GM12878 (cell line): Measurements from ENCODE around the gene MCM8. TPM values are rescaled to one million over a fixed set of nuclear protein-coding genes. Genes with fewer than 3 reads are reported as not detected.

Experiments used
- ATAC-seq: fragments of 200-7000 bp; cut with Tn5 transposase; 3 replicates; pipeline ENCODE4 v1.9.1; 2020; ENCODE audit warnings: mild to moderate bottlenecking, moderate library complexity
- BruUV-seq: library from RNA; stranded (reverse); fragments of 400-500 nt; replicated peaks from 2 replicates; lab custom pipeline; 2021; lab: Mats Ljungman, UMichigan
- CTCF ChIA-PET: fragments of 300-600 bp; sonication (Branson Sonifier 250); formaldehyde crosslinking; extraction: SDS; loops from one replicate; lab custom pipeline; 2021; ENCODE audit warnings: inconsistent platforms; lab: Yijun Ruan, JAX
- POLR2A ChIA-PET: fragments of 350-600 bp; formaldehyde crosslinking; extraction: SDS; loops from one replicate; lab custom pipeline; 2021; ENCODE audit warnings: inconsistent platforms; lab: Charles Lee
- RAD21 ChIA-PET: fragments of 300-600 bp; sonication (Branson Sonifier 250); formaldehyde crosslinking; loops from one replicate; lab custom pipeline; 2023; ENCODE audit warnings: antibody characterized with exemption; ENCODE audit not compliant: unreplicated experiment; lab: Charles Lee
- SMC1A ChIA-PET: fragments of 300-600 bp; sonication (Branson Sonifier 250); formaldehyde crosslinking; loops from one replicate; lab custom pipeline; 2023; ENCODE audit not compliant: unreplicated experiment, uncharacterized antibody; lab: Charles Lee
- DNase-seq: peaks from one replicate; pipeline ENCODE4 v3.0.0-alpha.2; 2011; ENCODE audit warnings: low read depth, low spot score
- FAIRE-seq: peaks from 3 replicates; lab custom pipeline; 2011; peaks lifted over from hg19 to GRCh38; lab: Jason Lieb, UNC
- H2AFZ ChIP-seq: 2 replicates; pipeline ENCODE4 v1.6.0; 2011; ENCODE audit warnings: low read depth, low read length, control low read depth; ENCODE audit not compliant: control insufficient read depth
- H3K27ac ChIP-seq: 2 replicates; pipeline ENCODE4 v1.5.1; 2011; ENCODE audit warnings: control low read depth; ENCODE audit not compliant: control insufficient read depth, insufficient read depth
- H3K27me3 ChIP-seq, 2 experiments: replicated peaks in 1 of 2; 2 replicates each; pipeline versions ENCODE4 v1.6.0 to v1.6.1; 2011; ENCODE audit warnings: low read length in 1 of 2; ENCODE audit not compliant: control insufficient read depth in 2 of 2, insufficient read depth in 2 of 2
- H3K36me3 ChIP-seq, 2 experiments: 2 replicates each; pipeline ENCODE4 v1.5.1; 2011; ENCODE audit warnings: low read length in 1 of 2; ENCODE audit not compliant: control insufficient read depth in 2 of 2, insufficient read depth in 2 of 2
- H3K4me1 ChIP-seq: 2 replicates; pipeline ENCODE4 v1.6.1; 2011; ENCODE audit warnings: mild to moderate bottlenecking, low read length, moderate library complexity, mixed read lengths; ENCODE audit not compliant: control insufficient read depth, insufficient read depth
- H3K4me2 ChIP-seq: 2 replicates; pipeline ENCODE4 v1.6.0; 2011; ENCODE audit warnings: control low read depth; ENCODE audit not compliant: control insufficient read depth, insufficient read depth
- H3K4me3 ChIP-seq: fragments of 200-600 bp; sonication (generic); 2 replicates; pipeline ENCODE4 v1.5.1; 2016
- H3K79me2 ChIP-seq: 2 replicates; pipeline ENCODE4 v1.6.0; 2011; ENCODE audit warnings: low read length; ENCODE audit not compliant: control insufficient read depth, insufficient read depth
- H3K9ac ChIP-seq: 2 replicates; pipeline ENCODE4 v1.8.0; 2011; ENCODE audit warnings: low read length, control low read depth, mixed read lengths; ENCODE audit not compliant: control insufficient read depth, insufficient read depth
- H3K9me3 ChIP-seq: replicated peaks from 3 replicates; pipeline ENCODE4 v1.5.1; 2011; ENCODE audit warnings: mild to moderate bottlenecking, low read length; ENCODE audit not compliant: control insufficient read depth, insufficient read depth
- H4K20me1 ChIP-seq: 2 replicates; pipeline ENCODE4 v1.6.0; 2011; ENCODE audit not compliant: control insufficient read depth, insufficient read depth
- ASH2L ChIP-seq: fragments of 300-600, 200-600 bp; sonication (generic); IDR thresholded peaks from 2 replicates; pipeline ENCODE4 v1.6.1; 2017; ENCODE audit warnings: low read depth, mild to moderate bottlenecking, borderline replicate concordance
- BACH1 ChIP-seq: fragments of 450-650 bp; IDR thresholded peaks from 2 replicates; pipeline ENCODE4 v1.6.1; 2017; ENCODE audit warnings: mild to moderate bottlenecking, borderline replicate concordance
- CBFB ChIP-seq: IDR thresholded peaks from 2 replicates; pipeline ENCODE4 v1.6.1; 2016; ENCODE audit warnings: antibody characterized with exemption, low read depth
- CBX5 ChIP-seq: sonication (generic); IDR thresholded peaks from 2 replicates; pipeline ENCODE4 v1.6.1; 2016; ENCODE audit warnings: low read depth, moderate library complexity, mild to moderate bottlenecking, inconsistent platforms
- IRF5 ChIP-seq: fragments of 450-650 bp; IDR thresholded peaks from 2 replicates; pipeline ENCODE4 v1.6.1; 2017; ENCODE audit warnings: borderline replicate concordance
- NFIC ChIP-seq: IDR thresholded peaks from 2 replicates; pipeline ENCODE4 v1.6.1; 2012; ENCODE audit warnings: low read depth, mild to moderate bottlenecking, inconsistent platforms, low read length, moderate library complexity
- NFYA ChIP-seq: IDR thresholded peaks from 2 replicates; pipeline ENCODE4 v1.6.1; 2011; ENCODE audit warnings: low read depth, mild to moderate bottlenecking, low read length, improper control_type of control experiment, borderline replicate concordance
- POLR2AphosphoS5 ChIP-seq: IDR thresholded peaks from 2 replicates; pipeline ENCODE4 v1.6.1; 2011; ENCODE audit warnings: mild to moderate bottlenecking, low read length, inconsistent platforms
- POU2F2 ChIP-seq: IDR thresholded peaks from 3 replicates; pipeline ENCODE4 v1.6.1; 2011; ENCODE audit warnings: low read depth, mild to moderate bottlenecking, low read length, borderline replicate concordance
- RAD51 ChIP-seq: fragments of 450-650 bp; IDR thresholded peaks from 2 replicates; pipeline ENCODE4 v1.6.1; 2016; ENCODE audit warnings: moderate library complexity, mild to moderate bottlenecking, inconsistent platforms
- SIX5 ChIP-seq: IDR thresholded peaks from 2 replicates; pipeline ENCODE4 v1.6.1; 2011; ENCODE audit warnings: mild to moderate bottlenecking, low read depth, low read length, moderate library complexity; ENCODE audit not compliant: severe bottlenecking
- TCF3 ChIP-seq: IDR thresholded peaks from 2 replicates; pipeline ENCODE4 v1.6.1; 2012; ENCODE audit warnings: low read depth, mild to moderate bottlenecking, low read length, borderline replicate concordance; ENCODE audit not compliant: insufficient read depth
- YY1 ChIP-seq: IDR thresholded peaks from 2 replicates; pipeline ENCODE4 v1.6.1; 2011; ENCODE audit warnings: low read depth, mild to moderate bottlenecking, low read length
- ZNF207 ChIP-seq: fragments of 450-650 bp; IDR thresholded peaks from 2 replicates; pipeline ENCODE4 v1.6.1; 2014; ENCODE audit warnings: antibody characterized with exemption, mild to moderate bottlenecking, borderline replicate concordance
- ZNF24 ChIP-seq: fragments of 450-650 bp; IDR thresholded peaks from 2 replicates; pipeline ENCODE4 v1.6.1; 2017; ENCODE audit warnings: antibody characterized with exemption, mild to moderate bottlenecking
- WGBS: methylation state at CpG from one replicate; pipeline ENCODE4 v1.1.6; 2016; ENCODE audit warnings: low lambda C conversion rate; ENCODE audit not compliant: insufficient replicate concordance, insufficient coverage; ENCODE audit errors: missing lambda C conversion rate; 5-methylcytosine and 5-hydroxymethylcytosine counted together
- in situ Hi-C: fragments of 300-500 bp; cut with MboI; formaldehyde crosslinking; loops from 9 replicates; pipeline ENCODE4 v1.14.3; 2018; ENCODE audit warnings: mixed read lengths
- intact Hi-C: fragments of 100-400 bp; cut with micrococcal nuclease; formaldehyde crosslinking; loops from one replicate; pipeline ENCODE4 v1.14.2; 2022; ENCODE audit not compliant: unreplicated experiment
- polyA plus RNA-seq, 11 experiments: library from polyadenylated mRNA; depleted of rRNA in 4 of 11; unstranded in 6 of 11; stranded (reverse) in 5 of 11; fragments of >200 nt; fragmentation: Nextera tagmentation in 4 of 11; fragmentation: Illumina TruSeq in 1 of 11; extraction: Ambion mirVana in 4 of 11; extraction: Trizol in 1 of 11; gene quantifications; 1 replicate in 1 of 11; 2 replicates in 10 of 11; pipeline versions ENCODE4 v1.2.1 to v1.2.3, GENCODE V29; 2011 to 2016; ENCODE audit warnings: inconsistent platforms in 2 of 11, missing spikeins in 2 of 11, low read depth in 1 of 11
- total RNA-seq, 4 experiments: library from RNA; depleted of rRNA in 3 of 4; stranded (reverse); fragments of >200 nt in 3 of 4; fragmentation: Illumina TruSeq in 1 of 4; extraction: Trizol in 1 of 4; gene quantifications; 2 replicates each; pipeline versions ENCODE4 v1.2.1 to v1.2.3, GENCODE V29; 2013 to 2021
- TF ChIP-seq, protein P1 (sequence below): fragments of 450-650 bp; IDR thresholded peaks from 2 replicates; pipeline ENCODE4 v1.6.1; 2018; ENCODE audit warnings: mild to moderate bottlenecking, low read depth, moderate library complexity; ENCODE audit not compliant: partially characterized antibody

Gene MCM8
- total and polyA plus RNA-seq, 10 of the 15 experiments (the other 5 are each of a cell fraction or from before 2014, with no cell fraction given): 3.2 to 28.2 (median 16.0) TPM

DNA sequence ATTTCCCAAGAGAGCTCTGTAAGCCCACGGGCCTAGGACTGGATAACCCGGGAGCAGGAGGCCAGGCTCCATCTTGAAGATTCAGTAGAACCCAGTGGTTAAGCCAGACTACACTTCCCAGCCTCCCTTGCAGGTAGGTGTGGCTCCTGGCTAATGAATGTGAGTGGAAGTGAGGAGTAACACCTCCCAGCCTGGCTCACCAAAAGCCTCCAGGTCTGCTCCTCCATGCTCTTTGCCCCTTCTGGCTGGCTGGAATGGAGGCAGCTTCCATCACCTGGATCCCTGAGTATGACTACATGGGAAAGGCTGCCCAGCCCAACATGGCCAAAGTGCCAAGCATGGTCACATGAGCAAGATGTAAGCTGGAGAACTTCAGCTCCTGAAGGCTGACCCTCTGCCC, 93.7 kb downstream of the MCM8 start:
- no peak for TF ChIP-seq CBFB
- TF ChIP-seq YY1: 0 out of 2 replicates have a peak, but pooled peaks have one; percentile 17
- no peak for TF ChIP-seq ZNF24
- no peak for TF ChIP-seq RAD51
- no peak for TF ChIP-seq CBX5
- no peak for TF ChIP-seq ASH2L
- peak; percentile 20 for TF ChIP-seq SIX5
- DNase-seq (no peak), ATAC-seq (peak; percentile 48; the same call in 2 of the 3 replicates), FAIRE-seq (no peak)
- no peak overlapping the region for H3K4me2 ChIP-seq
- BruUV-seq: no TSS peak
- H3K27me3 ChIP-seq: no peaks in the 10 kb centered on the region
- H3K36me3 ChIP-seq: peaks cover 6 to 7% of the 10 kb centered on the region in 2 experiments
- H3K4me3 ChIP-seq: no peak overlapping the region
- H3K4me1 ChIP-seq: no peaks in the 10 kb centered on the region
- SMC1A ChIA-PET: no interaction called here
- POLR2A ChIA-PET: interaction anchor here (0.6 kb wide), 1 partner anchor 21 kb away, joined by 5 read pairs; no protein-coding TSS in a partner anchor
- H2AFZ ChIP-seq: no peak overlapping the region
- H3K79me2 ChIP-seq: no peaks in the 10 kb centered on the region
- WGBS: 96% methylated on average over 2 of the region's 2 CpGs
- no peaks in the 10 kb centered on the region for H3K9me3 ChIP-seq
- intact Hi-C loops: no loop called here
- RAD21 ChIA-PET: no interaction called here
- CTCF ChIA-PET: interaction anchor here (1.4 kb wide), 1 partner anchor 514 kb away, joined by 3 read pairs; no protein-coding TSS in a partner anchor
- in situ Hi-C loops: no loop called here
- H3K27ac ChIP-seq: no peak overlapping the region
- no peaks in the 10 kb centered on the region for H4K20me1 ChIP-seq
- no peak overlapping the region for H3K9ac ChIP-seq

GRCh38 chr20:6045566-6045965, 95.1 kb downstream of the MCM8 start:
- Histone ChIP-seq H3K36me3 (peaks cover 3 to 5% of the 10 kb centered on the region in 2 experiments), H3K27ac (no peak overlapping the region), H3K9me3 (no peaks in the 10 kb centered on the region), H3K27me3 (no peaks in the 10 kb centered on the region), H3K9ac (no peak overlapping the region), H3K79me2 (no peaks in the 10 kb centered on the region), H4K20me1 (no peaks in the 10 kb centered on the region), H3K4me2 (no peak overlapping the region), H3K4me1 (no peaks in the 10 kb centered on the region), H3K4me3 (no peak overlapping the region), H2AFZ (no peak overlapping the region)
- in situ Hi-C loops (no loop called here), intact Hi-C loops (no loop called here)
- RAD21 ChIA-PET: no interaction called here
- no peak for DNase-seq
- CTCF ChIA-PET: no interaction called here
- SMC1A ChIA-PET: no interaction called here
- BruUV-seq: no TSS peak
- FAIRE-seq: no peak
- ATAC-seq: no peak
- POLR2A ChIA-PET: no interaction called here
- TF ChIP-seq POLR2AphosphoS5: no peak
- no peak for TF ChIP-seq IRF5
- TF ChIP-seq SIX5: no peak
- no peak for TF ChIP-seq ZNF207
- TF ChIP-seq NFIC: no peak
- TF ChIP-seq POU2F2: no peak
- no peak for TF ChIP-seq BACH1
- no peak for TF ChIP-seq TCF3
- TF ChIP-seq NFYA: no peak
- TF ChIP-seq, protein P1, sequence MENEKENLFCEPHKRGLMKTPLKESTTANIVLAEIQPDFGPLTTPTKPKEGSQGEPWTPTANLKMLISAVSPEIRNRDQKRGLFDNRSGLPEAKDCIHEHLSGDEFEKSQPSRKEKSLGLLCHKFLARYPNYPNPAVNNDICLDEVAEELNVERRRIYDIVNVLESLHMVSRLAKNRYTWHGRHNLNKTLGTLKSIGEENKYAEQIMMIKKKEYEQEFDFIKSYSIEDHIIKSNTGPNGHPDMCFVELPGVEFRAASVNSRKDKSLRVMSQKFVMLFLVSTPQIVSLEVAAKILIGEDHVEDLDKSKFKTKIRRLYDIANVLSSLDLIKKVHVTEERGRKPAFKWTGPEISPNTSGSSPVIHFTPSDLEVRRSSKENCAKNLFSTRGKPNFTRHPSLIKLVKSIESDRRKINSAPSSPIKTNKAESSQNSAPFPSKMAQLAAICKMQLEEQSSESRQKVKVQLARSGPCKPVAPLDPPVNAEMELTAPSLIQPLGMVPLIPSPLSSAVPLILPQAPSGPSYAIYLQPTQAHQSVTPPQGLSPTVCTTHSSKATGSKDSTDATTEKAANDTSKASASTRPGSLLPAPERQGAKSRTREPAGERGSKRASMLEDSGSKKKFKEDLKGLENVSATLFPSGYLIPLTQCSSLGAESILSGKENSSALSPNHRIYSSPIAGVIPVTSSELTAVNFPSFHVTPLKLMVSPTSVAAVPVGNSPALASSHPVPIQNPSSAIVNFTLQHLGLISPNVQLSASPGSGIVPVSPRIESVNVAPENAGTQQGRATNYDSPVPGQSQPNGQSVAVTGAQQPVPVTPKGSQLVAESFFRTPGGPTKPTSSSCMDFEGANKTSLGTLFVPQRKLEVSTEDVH: no peak
